HG03196 (cell line): ENCODE results near the gene PCCA.
"Not testable (repeated sequence)": the region's sequence is repeated elsewhere in the genome, so short reads cannot be mapped to it uniquely, and the experiment has no call there.

ENCODE experiments used
- ATAC-seq: cut with Tn5 transposase; IDR thresholded peaks from one replicate; pipeline ENCODE4 v1.9.1; 2021; ENCODE audit not compliant: unreplicated experiment

PCCA gene

GRCh38 chr13:100095498-100095897 is 6.6 kb downstream of the PCCA start:
- ATAC-seq = no peak

DNA sequence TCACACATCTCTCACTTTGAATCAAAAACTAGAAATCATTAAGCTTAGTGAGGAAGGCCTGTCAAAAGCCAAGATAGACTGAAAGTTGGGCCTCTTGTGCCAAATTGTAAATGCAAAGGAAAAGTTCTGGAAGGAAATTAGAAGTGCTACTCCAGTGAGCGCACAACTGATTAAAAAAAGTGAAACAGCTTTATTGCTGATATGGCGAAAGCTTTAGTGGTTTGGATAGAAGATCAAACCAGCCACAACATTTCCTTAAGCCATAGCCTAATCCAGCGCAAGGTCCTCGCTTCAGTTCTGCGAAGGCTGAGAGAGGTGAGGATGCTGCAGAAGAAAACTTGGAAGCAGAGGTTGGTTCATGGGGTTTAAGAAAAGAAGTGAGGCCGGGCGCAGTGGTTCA is 7.6 kb downstream of the PCCA start:
- ATAC-seq = no peak

DNA sequence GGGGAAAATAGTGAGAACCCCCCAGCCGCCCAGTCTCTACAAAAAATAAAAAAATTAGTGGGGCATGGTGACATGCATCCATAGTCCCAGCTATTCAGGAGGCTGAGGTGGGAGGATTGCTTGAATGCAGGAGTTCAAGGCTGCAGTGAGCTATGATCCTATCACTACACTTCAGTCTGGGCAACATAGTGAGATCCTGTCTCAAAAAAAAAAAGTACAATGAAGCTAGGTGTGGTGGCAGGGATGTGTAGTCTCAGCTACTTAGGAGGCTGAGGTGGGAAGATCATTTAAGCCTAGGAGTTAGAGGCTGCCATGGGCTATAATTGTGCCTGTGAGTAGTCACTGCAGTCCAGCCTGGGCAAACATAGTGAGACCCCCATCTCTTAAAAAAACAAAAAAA is 8.9 kb downstream of the PCCA start:
- no peak for ATAC-seq

DNA sequence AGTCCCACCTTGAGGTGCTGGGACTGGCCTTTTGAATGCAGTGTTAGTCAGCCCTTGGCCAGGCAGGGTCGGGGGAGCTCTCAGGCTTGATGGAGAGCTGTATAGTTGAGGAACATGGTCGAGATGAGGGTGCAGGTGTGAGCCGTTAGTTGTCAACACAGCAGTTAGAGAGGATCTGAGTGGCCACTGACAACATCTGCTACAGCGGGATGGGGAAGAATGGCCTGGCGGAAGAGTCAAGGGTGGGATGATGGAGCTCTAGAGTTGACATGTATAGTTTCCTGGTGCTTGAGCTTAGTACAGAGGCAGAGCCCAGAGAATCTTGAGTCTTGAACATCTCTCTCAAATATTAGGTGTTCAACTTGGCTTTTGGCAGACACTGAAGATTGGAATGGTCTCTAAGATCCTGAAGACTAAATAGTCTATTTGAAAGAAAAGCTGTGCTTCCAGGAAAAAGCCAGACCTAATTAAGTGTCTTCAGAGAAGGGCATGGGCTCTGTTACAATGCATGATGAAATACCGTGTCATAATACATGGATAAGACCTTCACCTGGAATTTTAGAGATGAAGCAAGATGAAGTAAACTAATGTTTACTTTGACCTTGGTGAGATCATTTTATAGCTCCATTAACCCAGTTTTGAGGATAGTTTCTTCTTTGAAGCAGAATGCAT is 9.7 kb downstream of the PCCA start:
- ATAC-seq = no peak

- ATAC-seq = not testable (repeated sequence)
Measured at GRCh38 chr13:100099117-100099445, 10.2 kb downstream of the PCCA start.

- no peak for ATAC-seq
Measured at GRCh38 chr13:100100115-100100879, 11.4 kb downstream of the PCCA start.

- ATAC-seq = no peak
Measured at GRCh38 chr13:100102042-100102441, 13.1 kb downstream of the PCCA start.

GRCh38 chr13:100106005-100106404 is 17.1 kb downstream of the PCCA start:
- no peak for ATAC-seq

DNA sequence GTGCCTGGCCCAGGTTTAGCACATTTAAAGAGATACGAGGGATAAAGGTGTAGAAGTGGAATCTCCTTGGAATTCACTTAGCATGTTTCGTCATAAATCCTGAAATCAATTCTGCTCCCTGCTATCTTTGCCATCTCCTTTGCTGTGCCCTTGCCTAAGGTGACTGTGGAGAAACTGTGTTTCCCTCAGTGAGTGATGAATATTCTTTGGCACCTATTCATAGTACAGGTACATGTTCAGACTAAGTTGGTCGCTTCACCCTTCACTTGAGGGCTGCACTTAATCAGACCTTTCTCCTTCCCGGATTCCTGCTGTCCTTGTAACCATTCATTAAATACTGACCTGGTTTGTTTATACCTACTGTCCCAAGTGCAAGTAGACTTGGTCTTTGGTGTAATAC is 17.8 kb downstream of the PCCA start:
- no peak for ATAC-seq

DNA sequence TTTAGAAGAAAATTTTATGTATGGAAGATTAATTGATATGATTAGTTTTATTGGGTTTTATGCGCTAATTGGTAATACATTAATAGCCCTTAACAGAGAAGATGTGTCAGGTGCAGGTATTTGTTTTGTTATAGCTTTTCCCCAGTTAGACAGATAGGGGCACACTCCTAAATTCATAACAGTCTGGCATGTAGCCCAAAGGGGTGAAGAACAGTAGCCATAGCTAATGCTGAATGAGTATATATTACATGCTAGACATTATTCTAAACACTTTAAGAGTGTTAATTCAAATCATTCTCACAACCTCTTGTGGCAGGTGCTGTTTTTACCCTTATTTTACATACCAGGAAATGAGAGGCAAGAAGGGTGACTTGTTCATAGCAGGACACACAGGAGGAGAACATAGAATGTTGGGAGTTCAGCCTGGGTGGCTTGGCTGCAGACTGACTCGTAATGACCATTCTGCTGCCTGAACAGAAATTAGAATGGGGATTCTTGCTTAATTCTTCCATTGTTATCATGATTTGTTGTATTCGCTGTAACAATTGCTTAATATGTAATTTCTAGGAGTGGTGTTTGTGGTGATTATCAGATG is 20.1 kb downstream of the PCCA start:
- peak; percentile 56 for ATAC-seq

- ATAC-seq = no peak
Measured at GRCh38 chr13:100110269-100110668, 21.4 kb downstream of the PCCA start.

GRCh38 chr13:100112186-100112838 is 23.4 kb downstream of the PCCA start:
- no peak for ATAC-seq

GRCh38 chr13:100115693-100116254 is 26.9 kb downstream of the PCCA start:
- peak; percentile 77 for ATAC-seq

GRCh38 chr13:100124265-100124664 is 35.4 kb downstream of the PCCA start:
- ATAC-seq = no peak

- no peak for ATAC-seq
Measured at GRCh38 chr13:100125946-100126345, 37.1 kb downstream of the PCCA start.

GRCh38 chr13:100128373-100128772 is 39.5 kb downstream of the PCCA start:
- ATAC-seq = no peak

DNA sequence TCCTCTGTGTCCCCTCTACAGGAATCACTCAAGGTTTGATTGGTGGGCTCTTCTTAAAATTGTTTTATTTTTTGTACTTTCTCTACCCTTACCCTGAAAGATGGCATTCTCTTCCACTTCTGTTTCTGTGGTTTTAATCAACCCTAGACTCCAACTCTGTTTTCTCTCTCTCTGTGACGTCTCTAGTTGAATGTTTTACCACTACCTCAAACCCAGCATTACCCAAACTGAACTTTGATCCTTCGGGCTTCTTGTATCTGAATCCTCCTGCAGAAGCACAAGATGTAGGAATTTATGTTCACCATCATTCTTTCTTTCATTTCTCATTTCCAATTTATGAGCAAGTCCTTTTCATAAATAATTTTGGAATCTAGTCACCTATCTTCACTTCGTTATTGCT is 39.9 kb downstream of the PCCA start:
- ATAC-seq = no peak

DNA sequence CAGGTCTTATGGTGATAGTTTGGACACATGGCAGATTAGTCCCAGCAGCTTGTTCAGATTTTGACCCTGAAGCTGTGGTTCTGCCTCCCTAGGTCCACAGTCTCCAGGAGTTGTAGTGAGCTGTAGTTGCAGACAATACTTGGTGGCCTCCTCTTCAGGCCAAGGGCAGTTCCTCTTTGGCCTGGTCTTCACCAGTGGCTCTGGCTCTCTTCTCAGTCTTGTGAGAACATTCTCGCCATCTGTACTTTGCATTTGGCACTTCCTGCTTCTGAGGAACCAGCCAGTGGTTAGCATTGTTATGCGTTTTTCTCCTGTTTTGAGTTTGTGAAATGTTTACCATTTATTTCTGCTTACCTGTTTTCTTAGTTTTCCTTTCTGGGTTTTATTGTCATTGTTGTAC is 40.7 kb downstream of the PCCA start:
- ATAC-seq = peak; percentile 74

GRCh38 chr13:100130092-100130491 is 41.2 kb downstream of the PCCA start:
- ATAC-seq = no peak

- no peak for ATAC-seq
Measured at GRCh38 chr13:100130930-100131511, 42.1 kb downstream of the PCCA start.
